ENCODE measurements around the gene TRIM40. TPM values are rescaled to one million over a fixed set of nuclear protein-coding genes. Genes with fewer than 3 reads are reported as not detected.

TRIM40 gene
- total RNA-seq, 1 experiment from 2014 or later: not detected

GRCh38 chr6:30149858-30150550 is 14.1 kb downstream of the TRIM40 start:
- DNase-seq (ENCODE audit: low read depth): no peak

DNA sequence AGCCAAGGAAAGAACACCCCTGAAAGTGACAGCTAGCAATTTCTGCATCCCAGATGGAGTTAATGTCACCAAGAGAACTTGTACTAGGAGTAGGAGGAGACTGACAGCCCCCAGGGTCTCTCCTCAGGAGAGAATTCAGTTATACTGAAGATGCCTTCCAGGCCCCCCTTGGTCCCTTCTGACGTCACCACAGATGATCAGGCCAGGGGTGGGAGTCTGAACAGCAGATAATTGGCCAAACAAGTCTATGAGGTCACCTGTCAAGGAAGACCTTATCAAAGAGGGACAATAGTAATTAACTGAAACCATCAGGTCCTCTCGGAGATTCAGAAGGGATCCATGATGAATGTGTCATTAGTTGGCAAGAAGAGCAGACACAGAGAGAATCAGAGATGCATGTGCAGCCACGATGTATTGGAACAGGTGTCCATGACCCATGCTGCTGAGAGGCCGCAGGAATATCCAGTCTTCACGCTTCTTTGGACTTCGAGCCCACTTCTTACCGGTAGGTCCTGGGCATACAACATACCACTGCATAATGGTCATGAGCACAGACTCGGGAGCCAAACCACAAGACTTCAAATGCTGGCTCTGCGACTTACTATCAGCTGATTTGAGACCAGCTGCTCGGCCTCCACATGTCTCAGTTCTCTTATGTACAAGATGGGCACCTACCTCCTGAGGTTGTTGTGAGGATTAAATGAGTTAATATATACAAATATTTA is 14.9 kb downstream of the TRIM40 start:
- DNase-seq (ENCODE audit: low read depth): peak; percentile 66

- no peak for DNase-seq (ENCODE audit: low read depth)
These were observed 15.6 kb downstream of the TRIM40 start for GRCh38 chr6:30151580-30151979.

- DNase-seq (ENCODE audit: low read depth): no peak
These were observed 16.2 kb downstream of the TRIM40 start for GRCh38 chr6:30152016-30152673.

DNA sequence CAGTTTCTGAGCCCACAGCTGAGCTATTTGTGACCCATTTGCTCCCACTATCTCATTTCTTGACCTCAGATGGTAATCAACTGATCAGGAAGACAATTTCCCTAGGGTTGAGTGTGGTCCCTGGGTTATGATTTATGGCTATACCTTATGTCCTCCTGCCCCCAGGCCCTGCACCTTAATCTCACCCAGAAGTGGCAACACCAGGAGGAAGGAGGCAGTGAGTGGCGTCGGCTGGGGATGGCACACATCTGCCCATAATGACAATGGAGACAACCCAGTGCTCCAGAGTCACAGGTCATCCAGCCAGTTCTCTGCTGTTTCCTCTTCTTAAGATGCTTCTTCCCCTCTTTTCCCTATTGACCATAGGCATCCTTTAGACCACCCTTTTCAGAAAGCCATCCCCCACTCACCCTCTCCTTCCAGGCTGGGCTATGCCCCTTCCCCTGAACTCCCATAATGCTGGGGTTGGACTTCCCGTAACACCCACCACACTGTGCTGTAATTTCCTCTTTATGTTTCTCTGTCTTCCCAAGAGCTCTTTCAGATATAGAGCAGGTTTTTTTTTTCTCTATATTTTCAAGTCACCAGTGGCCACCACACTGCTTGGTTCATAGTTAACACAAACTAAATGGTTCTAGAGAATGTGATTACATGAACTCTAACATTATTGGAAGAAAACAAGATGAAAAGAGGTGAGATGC is 17.1 kb downstream of the TRIM40 start:
- DNase-seq (ENCODE audit: low read depth): no peak

- DNase-seq (ENCODE audit: low read depth): no peak
These were observed 18.1 kb downstream of the TRIM40 start for GRCh38 chr6:30154061-30154460.

- peak; percentile 95 for DNase-seq (ENCODE audit: low read depth)
These were observed 19.0 kb downstream of the TRIM40 start for GRCh38 chr6:30154709-30155519.

GRCh38 chr6:30155520-30156261 is 19.8 kb downstream of the TRIM40 start:
- DNase-seq (ENCODE audit: low read depth): no peak

GRCh38 chr6:30156262-30156599 is 20.3 kb downstream of the TRIM40 start:
- DNase-seq (ENCODE audit: low read depth): peak; percentile 91

DNA sequence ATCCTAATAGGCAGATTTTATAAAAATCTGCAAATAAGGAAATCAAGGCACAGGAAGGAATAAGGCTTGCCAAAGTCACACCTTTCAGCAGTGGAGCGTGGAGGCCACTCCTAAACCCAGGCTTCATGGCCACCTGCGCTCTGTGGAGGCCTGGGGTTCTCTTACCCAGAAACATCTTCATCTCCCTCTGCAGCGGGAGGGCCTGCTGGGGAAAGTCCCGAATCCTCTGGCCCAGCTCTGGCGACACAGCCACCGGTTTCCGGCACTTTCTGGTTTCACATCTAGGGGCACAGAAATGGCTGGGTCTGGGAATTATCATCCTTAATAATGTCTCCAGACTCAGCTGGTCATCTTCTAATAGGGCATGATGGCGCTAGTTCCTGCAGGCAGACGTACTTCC is 20.8 kb downstream of the TRIM40 start:
- no peak for DNase-seq (ENCODE audit: low read depth)

DNA sequence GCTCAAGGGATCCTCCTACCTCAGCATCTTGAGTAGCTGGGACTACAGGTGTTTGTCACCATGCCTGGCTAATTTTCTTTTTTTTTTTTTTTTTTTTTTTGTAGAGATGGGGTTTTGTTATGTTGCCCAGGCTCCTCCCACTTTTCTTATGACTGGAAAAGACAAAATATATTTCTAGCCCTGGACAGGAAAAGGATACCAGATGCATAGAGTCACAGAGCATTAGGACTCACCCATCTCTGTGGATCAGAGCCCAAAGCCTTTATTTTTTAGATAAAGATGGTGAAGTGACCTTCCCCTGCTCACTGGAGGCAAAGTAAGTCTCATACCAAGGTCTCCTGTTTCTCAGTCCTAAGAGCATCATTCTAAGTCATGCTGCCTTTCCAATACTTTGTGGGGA is 21.6 kb downstream of the TRIM40 start:
- DNase-seq (ENCODE audit: low read depth): no peak

- no peak for DNase-seq (ENCODE audit: low read depth)
These were observed 22.1 kb downstream of the TRIM40 start for GRCh38 chr6:30157999-30158398.

DNA sequence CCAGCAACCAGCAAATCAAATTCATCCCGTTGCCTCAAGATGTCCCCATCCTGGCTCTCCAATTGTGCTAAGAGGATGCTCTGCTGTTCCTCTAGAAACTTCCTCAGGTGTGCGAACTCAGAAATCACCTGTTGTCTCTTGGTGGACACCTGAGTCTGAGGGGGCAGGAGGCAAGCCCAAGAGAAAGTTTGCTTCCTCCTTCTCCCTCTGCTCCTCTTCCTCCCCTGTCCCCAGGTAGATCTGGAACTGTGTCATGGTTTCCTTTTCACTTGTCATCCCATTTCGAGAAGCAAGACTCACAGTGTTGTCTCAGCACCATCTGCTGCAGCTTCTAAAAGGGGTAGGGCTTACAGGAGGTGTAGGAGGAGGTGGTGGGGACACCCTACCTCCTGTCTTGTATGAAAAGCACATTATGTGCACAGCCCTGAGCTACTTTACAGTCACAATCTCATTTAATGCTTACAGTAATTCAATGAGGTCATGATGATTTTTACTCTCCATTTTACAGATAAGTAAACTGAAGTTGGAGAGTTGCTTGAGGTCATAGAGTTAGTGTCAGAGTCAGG is 22.6 kb downstream of the TRIM40 start:
- DNase-seq (ENCODE audit: low read depth): no peak

DNA sequence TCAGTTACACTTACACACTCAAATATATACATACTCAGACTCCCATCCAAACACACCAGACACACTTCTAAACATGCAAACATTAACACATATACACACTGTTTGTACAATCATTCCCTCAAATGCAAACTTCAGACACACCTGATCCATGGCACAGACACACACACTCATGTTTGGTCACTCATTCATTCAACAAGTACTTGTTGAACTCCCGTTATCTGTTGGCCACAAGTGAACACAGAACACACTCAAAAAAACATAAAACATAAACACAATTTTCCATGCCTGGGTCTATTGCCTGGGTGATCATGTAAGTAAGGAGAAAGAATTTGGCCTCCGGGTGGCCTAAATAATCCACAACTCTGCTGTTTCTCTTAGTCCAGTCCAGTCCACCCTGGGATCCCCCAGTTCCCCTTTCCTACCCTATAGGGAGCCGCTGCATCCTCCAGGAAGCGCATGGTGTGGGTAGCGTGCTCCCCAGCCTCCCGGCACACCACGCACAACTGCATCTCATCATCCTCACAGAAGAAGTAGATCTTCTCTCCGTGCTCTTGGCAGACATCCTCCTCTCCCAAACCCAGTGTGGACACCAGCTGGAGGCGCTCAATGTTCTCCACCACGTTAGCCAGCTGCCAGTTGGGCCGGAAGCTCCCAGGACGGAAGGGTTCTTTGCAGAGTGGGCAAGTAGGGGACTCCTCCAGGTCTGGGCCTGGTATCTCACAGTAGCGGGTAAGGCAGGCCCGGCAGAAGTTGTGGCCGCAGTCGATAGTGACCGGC is 24.3 kb downstream of the TRIM40 start:
- no peak for DNase-seq (ENCODE audit: low read depth)

DNA sequence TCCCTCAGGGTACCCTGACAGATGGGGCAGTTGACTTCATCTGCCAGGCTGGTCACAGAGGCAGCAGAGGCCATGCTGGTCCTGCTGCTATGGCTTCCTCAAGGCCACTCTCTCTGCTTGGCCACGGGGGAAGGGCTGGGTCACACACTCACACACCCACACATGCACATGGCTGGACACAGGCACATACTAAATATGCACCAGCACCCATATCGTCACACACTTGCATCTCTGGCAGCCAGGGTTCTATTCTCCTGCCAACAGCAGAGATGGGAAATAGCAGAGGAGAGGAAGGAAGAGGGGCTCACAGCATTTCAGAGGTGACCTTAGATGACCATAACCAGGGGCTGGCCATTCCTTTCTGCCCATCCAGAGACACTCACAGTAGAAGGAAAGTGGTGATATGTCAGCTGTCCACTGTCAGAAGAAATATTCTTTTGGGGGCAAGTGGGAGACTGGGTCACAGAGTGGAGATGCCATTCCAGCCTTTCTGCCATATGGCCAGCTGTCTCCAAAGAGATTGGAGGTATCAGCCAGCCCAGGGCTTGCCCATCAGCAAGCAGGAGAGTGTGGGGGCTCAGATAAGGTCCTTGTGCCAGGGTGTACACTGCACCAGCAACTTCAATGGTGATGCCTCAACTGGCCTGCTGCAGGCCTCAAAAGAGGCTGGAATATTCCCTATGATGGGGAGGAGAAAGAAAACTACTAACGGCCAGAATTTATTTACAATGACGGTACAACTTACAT is 25.0 kb downstream of the TRIM40 start, which contains the start of gene TRIM10:
TSS of gene TRIM10 (minus strand) at position 427 of the 747 bp plus-strand sequence. CDS start at position 74, 353 bp downstream.
- no peak for DNase-seq (ENCODE audit: low read depth)

- no peak for DNase-seq (ENCODE audit: low read depth)
These were observed 26.5 kb downstream of the TRIM40 start for GRCh38 chr6:30162265-30163089.

DNA sequence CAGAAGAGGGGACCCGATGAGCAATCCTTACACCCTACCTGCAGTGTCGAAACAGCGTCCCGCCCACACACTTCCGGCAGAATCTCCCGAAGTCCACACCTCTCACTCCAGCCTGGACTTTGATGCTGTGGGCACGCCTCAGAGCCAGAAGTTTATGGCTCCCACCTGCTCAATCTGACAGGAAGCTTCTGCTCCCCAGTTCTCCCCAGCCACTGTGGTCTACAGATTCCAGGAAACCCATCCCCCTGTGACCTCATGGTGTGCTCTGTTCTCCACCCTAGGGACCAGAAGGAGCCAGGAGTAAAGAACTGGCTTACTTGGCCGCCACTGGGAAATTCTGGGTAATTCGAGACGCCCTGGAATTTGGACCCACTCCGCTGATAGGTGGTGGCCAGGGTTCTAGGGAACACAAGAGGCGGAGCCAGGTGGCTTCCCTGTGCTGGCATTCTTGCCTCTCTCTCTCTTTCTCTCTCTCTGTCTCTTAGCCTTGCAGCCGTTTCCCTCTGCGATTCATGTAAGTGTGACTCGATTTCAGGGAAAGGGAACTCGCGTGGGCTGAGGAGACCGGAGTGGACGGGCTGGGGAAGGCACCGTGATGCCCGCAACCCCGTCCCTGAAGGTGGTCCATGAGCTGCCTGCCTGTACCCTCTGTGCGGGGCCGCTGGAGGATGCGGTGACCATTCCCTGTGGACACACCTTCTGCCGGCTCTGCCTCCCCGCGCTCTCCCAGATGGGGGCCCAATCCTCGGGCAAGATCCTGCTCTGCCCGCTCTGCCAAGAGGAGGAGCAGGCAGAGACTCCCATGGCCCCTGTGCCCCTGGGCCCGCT is 27.4 kb downstream of the TRIM40 start, which contains the start of gene TRIM15:
TSS of gene TRIM15 (plus strand) at position 457 of the 828 bp plus-strand sequence. CDS start at position 596, 139 bp downstream.
- DNase-seq (ENCODE audit: low read depth): peak; percentile 30

Data from Daoy (cell line).